Measurements from ENCODE around the gene CUBN.

GRCh38 chr10:16865766-16866165 lies 263.8 kb downstream of the CUBN start:
- TF ChIP-seq CTCF (IDR thresholded peaks at IDR 0.05) (no peak), POLR2AphosphoS5 (IDR thresholded peaks at IDR 0.05; ENCODE audit: low read depth, low read length) (no peak), SIN3A (IDR thresholded peaks at IDR 0.05; ENCODE audit: borderline replicate concordance, insufficient read depth, low read depth, low read length) (no peak)

All from Panc1 (cell line).